Activated CD8-positive, alpha-beta memory T cell treated with anti-CD3 and anti-CD28 coated beads for 1 hour (primary cell): ENCODE results near the gene SLC25A38.

Experiments used
- DNase-seq, 2 donors: peaks; one replicate each; pipeline ENCODE4 v3.0.0-alpha.2; 2020; ENCODE audit warnings: low read depth in 1 of 2; ENCODE audit errors: extremely low read depth in 1 of 2

Gene SLC25A38

GRCh38 chr3:39428745-39429201 is 45.6 kb downstream of the SLC25A38 start:
- no peak for DNase-seq

GRCh38 chr3:39429466-39429865 is 46.3 kb downstream of the SLC25A38 start:
- DNase-seq, result no peak

- no peak for DNase-seq
These were observed 49.2 kb downstream of the SLC25A38 start for GRCh38 chr3:39432342-39432741.

- no peak for DNase-seq
These were observed 50.5 kb downstream of the SLC25A38 start for GRCh38 chr3:39433642-39434041.

GRCh38 chr3:39434574-39434973 is 51.4 kb downstream of the SLC25A38 start:
- DNase-seq, result no peak

- DNase-seq, result no peak
These were observed 52.0 kb downstream of the SLC25A38 start for GRCh38 chr3:39435006-39435748.

- no peak for DNase-seq
These were observed 55.7 kb downstream of the SLC25A38 start for GRCh38 chr3:39438880-39439279.

GRCh38 chr3:39440316-39440715 is 57.1 kb downstream of the SLC25A38 start:
- no peak for DNase-seq

GRCh38 chr3:39443530-39443929 is 60.4 kb downstream of the SLC25A38 start:
- DNase-seq, result no peak

- DNase-seq, result no peak
These were observed 62.8 kb downstream of the SLC25A38 start for GRCh38 chr3:39445927-39446326.

GRCh38 chr3:39446444-39446843 is 63.3 kb downstream of the SLC25A38 start:
- DNase-seq, result no peak
